ENCODE results near the gene SLC5A7. TPM values are rescaled to one million over a fixed set of nuclear protein-coding genes. Genes with fewer than 3 reads are reported as not detected.

SLC5A7 gene
- polyA plus RNA-seq, 3 donors: not detected

GRCh38 chr2:107999158-107999557 is 12.8 kb downstream of the SLC5A7 start:
- Histone ChIP-seq H3K9me3 (replicated peaks in 1 of 2; ENCODE audit: control insufficient read depth in 1 of 2, insufficient read depth in 1 of 2, low read length in 2 of 2) (no peaks in the 10 kb centered on the region), H3K27me3 (ENCODE audit: control insufficient read depth in 2 of 2, insufficient read depth in 2 of 2, low read length in 2 of 2) (no peaks in the 10 kb centered on the region), H3K79me2 (ENCODE audit: insufficient read depth, low read length) (no peaks in the 10 kb centered on the region), H3K4me1 (ENCODE audit: control insufficient read depth in 1 of 2, insufficient read depth in 2 of 2, low read length in 2 of 2) (no peaks in the 10 kb centered on the region), H3K36me3 (replicated peaks in 1 of 2; ENCODE audit: control insufficient read depth in 1 of 2, insufficient read depth in 2 of 2, low read length in 2 of 2) (no peaks in the 10 kb centered on the region), H3K4me3 (replicated peaks in 1 of 3; ENCODE audit: low read depth in 2 of 3, low read length in 3 of 3) (no peak overlapping the region), H3K9ac (ENCODE audit: insufficient read depth, low read length, poor library complexity, severe bottlenecking) (no peak overlapping the region), H3K4me2 (replicated peaks; ENCODE audit: extremely low read depth, low read length, poor library complexity, severe bottlenecking) (no peak overlapping the region), H2AFZ (ENCODE audit: insufficient read depth, low read depth, low read length, poor library complexity, severe bottlenecking) (no peak overlapping the region), H4K20me1 (ENCODE audit: insufficient read depth, low read length) (no peaks in the 10 kb centered on the region), H3K27ac (ENCODE audit: low read depth in 1 of 2, low read length in 2 of 2) (no peak overlapping the region)
- peaks cover 0 to 9% (median 2%) of the 10 kb centered on the region in 7 donors for H3K9me3 Mint-ChIP-seq
- peaks cover 0 to 4% (median 0%) of the 10 kb centered on the region in 3 donors for H3K27me3 Mint-ChIP-seq (ENCODE audit: low read depth in 3 of 3)
- H3K27ac Mint-ChIP-seq: no peak overlapping the region
- no peak for DNase-seq
- intact Hi-C loops (cut with micrococcal nuclease): no loop called here
- H3K4me1 Mint-ChIP-seq: no peaks in the 10 kb centered on the region
- WGBS (ENCODE audit: insufficient coverage): no CpG with 5 or more reads among the region's 2 CpGs
- no peak for TF ChIP-seq CTCF (IDR thresholded peaks at IDR 0.05)
- no peak overlapping the region for H3K4me3 Mint-ChIP-seq
- H3K36me3 Mint-ChIP-seq: no peaks in the 10 kb centered on the region

GRCh38 chr2:108010912-108011591 is 24.7 kb downstream of the SLC5A7 start:
- Histone ChIP-seq H3K4me3 (replicated peaks in 1 of 3; ENCODE audit: low read depth in 2 of 3, low read length in 3 of 3) (no peak overlapping the region), H3K36me3 (replicated peaks in 1 of 2; ENCODE audit: control insufficient read depth in 1 of 2, insufficient read depth in 2 of 2, low read length in 2 of 2) (no peaks in the 10 kb centered on the region), H2AFZ (ENCODE audit: insufficient read depth, low read depth, low read length, poor library complexity, severe bottlenecking) (no peak overlapping the region), H3K27me3 (ENCODE audit: control insufficient read depth in 2 of 2, insufficient read depth in 2 of 2, low read length in 2 of 2) (no peaks in the 10 kb centered on the region), H4K20me1 (ENCODE audit: insufficient read depth, low read length) (no peaks in the 10 kb centered on the region), H3K4me1 (ENCODE audit: control insufficient read depth in 1 of 2, insufficient read depth in 2 of 2, low read length in 2 of 2) (no peaks in the 10 kb centered on the region), H3K4me2 (replicated peaks; ENCODE audit: extremely low read depth, low read length, poor library complexity, severe bottlenecking) (no peak overlapping the region), H3K79me2 (ENCODE audit: insufficient read depth, low read length) (no peaks in the 10 kb centered on the region), H3K9me3 (replicated peaks in 1 of 2; ENCODE audit: control insufficient read depth in 1 of 2, insufficient read depth in 1 of 2, low read length in 2 of 2) (peaks cover 6 to 7% of the 10 kb centered on the region in 2 donors), H3K9ac (ENCODE audit: insufficient read depth, low read length, poor library complexity, severe bottlenecking) (no peak overlapping the region), H3K27ac (ENCODE audit: low read depth in 1 of 2, low read length in 2 of 2) (no peak overlapping the region)
- intact Hi-C loops (cut with micrococcal nuclease): no loop called here
- Mint-ChIP-seq H3K4me3 (no peak overlapping the region), H3K27ac (no peak overlapping the region), H3K4me1 (no peaks in the 10 kb centered on the region), H3K36me3 (no peaks in the 10 kb centered on the region), H3K27me3 (ENCODE audit: low read depth in 3 of 3) (peaks cover 0 to under 1% (median 0%) of the 10 kb centered on the region in 3 donors), H3K9me3 (peaks cover 0 to 15% (median 6%) of the 10 kb centered on the region in 7 donors)
- no peak for DNase-seq
- no CpG with 5 or more reads among the region's 2 CpGs for WGBS (ENCODE audit: insufficient coverage)
- TF ChIP-seq CTCF (IDR thresholded peaks at IDR 0.05): no peak
